HG03565 (cell line): ENCODE measurements around the gene ANKRD42.

Experiments
- ATAC-seq: cut with Tn5 transposase; IDR thresholded peaks from one replicate; pipeline ENCODE4 v1.9.1; 2021; ENCODE audit warnings: mild to moderate bottlenecking, moderate library complexity; ENCODE audit not compliant: unreplicated experiment

ANKRD42 gene

GRCh38 chr11:83193315-83194280 lies at the start of gene ANKRD42:
Gene ANKRD42, plus strand, starts transcription at chr11:83193712. Its CDS starts 959 bp downstream, at chr11:83194671.
- peak; percentile 89 for ATAC-seq

DNA sequence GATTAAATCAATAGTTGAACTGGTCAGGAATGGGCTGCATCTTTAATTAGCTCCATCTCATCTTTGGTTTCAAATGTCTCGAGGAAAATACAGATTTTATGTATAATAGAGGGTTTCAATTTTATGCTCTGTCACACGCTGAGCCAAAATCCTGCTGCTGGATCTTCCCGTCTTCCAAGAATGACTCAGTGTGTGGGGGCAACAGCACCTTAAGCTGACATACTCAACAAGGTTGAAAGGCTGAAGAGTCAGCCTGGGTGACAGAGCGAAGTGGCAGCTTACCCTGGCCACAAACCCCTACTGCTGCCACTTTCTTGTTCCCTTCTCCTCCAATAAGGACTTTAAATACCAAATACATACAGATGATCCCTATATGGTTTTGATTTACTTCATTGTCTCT lies 45.6 kb upstream of the ANKRD42 start:
- ATAC-seq: no peak

DNA sequence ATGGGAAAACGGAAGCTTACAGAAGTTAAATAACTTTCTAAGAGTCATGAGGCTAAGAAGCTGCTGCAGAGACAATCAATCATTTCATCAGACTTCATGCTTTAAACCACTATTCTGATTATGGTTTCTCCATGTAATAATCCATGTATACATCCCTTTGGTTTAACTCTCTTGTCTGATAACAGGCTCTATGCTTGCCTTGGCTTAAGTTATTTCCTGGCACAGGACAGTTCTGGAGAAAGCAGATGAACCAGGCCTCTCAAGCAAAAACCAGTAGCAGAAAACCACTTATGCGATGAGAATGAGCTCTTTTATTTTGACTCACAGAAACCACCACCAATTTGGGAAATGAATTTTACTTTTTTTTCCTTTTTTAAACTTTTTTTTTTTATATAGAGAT lies 43.1 kb upstream of the ANKRD42 start:
- no peak for ATAC-seq

- ATAC-seq: no peak
Measured at GRCh38 chr11:83151274-83151977, 42.1 kb upstream of the ANKRD42 start.

GRCh38 chr11:83152264-83152663 lies 41.2 kb upstream of the ANKRD42 start:
- no peak for ATAC-seq

DNA sequence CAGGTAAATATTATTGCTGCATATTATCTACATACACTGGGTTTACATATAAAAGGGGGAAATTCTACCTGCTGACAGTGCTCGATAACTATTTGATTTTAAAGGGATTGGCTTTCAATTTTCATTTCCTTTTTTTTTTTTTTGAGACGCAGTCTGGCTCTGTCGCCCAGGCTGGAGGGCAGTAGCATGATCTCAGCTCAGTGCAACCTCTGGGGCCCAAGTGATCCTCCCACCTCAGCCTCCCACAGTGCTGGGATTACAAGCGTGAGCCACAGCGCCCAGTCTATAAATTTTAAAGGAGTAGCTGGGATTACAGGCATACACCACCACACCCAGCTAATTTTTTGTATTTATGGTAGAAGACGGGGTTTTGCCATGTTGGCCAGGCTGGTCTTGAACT lies 39.7 kb upstream of the ANKRD42 start:
- no peak for ATAC-seq

- peak; percentile 95 for ATAC-seq
Measured at GRCh38 chr11:83156144-83156995, 37.1 kb upstream of the ANKRD42 start.

- no peak for ATAC-seq
Measured at GRCh38 chr11:83156996-83157593, 36.4 kb upstream of the ANKRD42 start, which contains the start of gene PCF11. Gene PCF11, plus strand, starts transcription at chr11:83157131. Its CDS starts 309 bp downstream, at chr11:83157440.

DNA sequence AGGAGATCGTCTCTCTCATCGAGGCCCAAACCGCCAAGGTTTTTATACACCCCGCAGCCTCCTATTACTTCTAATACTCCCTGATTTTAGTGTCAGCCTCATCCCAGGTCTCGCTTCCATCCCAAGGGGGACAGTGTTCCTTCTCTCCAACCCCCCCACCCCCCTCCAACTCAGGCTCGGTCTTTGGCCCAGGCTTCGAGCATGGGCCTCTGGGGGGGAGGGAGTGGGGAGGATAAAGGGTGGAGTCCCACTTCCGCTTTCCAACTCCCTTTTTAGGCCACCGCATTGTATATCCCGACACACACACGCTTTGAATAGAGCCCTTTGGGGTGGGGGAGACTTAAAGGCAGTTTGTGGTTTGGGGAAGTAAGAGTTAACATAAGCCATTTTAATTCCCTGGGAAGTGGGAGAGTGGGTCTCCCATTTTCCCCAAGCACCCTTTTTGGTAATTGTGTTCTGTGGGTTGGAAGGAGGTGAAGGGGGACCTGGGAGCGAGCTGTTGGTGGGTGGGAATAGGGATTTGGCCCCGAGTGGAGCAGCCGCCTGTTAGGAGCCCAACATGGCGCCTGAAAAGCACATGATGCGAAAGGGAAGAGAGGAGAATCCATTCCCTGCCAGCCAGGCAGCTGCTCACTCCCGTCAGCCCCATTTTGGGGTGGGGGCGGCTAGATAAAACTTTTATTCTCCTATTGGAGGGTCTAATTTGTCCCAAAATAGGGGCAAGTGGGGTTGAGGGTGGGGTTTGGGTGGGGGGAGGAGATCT lies 35.7 kb upstream of the ANKRD42 start:
- ATAC-seq: no peak

DNA sequence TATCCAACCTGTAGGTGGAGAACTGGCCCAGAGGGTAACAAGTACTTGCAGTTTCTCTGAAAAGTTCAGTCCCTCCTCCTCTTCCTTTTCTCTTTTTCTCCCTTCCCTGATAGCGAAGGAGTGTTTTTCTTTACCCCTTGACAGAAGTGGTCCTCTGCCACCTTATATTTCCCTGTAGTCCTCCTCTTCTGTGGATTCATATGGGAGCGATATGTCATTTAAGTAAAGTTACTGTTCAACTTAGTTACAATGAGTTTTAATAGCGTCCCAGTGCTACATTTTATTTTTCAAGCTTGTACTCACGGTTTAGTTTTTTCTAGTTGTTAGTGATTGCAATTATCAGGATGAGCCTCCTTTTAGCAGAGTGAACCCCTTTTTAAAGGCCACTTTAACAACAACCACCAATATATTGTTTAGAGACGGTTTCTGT lies 35.1 kb upstream of the ANKRD42 start:
- no peak for ATAC-seq

GRCh38 chr11:83158965-83159901 lies 34.3 kb upstream of the ANKRD42 start:
- no peak for ATAC-seq

- ATAC-seq: no peak
Measured at GRCh38 chr11:83159902-83160865, 33.3 kb upstream of the ANKRD42 start.

DNA sequence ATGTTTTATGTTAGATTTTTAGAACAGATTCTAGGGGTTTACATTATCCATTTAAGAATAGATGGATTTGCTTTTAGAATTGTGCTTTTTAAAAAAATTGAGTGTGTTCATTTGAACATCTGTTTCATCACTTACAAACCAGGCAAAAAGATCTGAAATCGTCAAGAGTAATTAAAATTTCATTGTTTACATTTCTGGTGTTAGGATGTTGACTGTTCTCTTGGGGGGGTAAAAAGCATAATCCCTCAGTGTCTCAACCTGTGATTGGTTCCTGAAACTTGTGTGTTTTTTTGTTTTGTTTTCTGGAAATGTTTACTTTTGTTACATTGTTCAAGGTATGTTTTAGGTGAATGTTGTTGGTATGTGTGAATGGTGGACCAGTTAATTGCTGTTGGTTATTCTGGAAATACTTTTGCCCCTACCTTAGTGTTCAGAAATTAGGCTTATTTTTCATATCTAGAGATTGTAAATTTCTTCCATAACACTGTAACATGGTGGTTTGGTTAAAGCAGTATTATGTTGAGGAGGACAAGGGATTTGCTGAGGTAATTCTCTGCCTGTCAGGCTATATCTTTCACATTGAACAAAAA lies 31.8 kb upstream of the ANKRD42 start:
- ATAC-seq: no peak

DNA sequence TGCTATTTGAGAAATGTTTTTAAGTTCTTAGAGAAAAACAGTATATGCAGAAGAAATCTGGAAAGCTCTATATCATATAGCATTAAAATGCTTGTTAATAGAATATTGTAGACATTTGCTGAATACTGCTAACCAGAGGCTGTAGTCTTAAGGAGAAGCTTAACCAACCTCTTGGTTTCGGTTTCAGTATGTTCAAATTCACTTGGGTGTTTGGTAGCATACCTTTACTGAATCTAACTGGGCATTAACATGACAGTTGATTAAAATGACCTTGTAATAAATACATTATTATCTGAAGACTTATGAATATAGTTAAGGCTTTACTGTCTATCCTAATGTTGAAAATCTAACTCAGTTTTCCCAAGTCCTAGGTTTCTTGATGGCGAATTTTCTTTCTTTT lies 31.1 kb upstream of the ANKRD42 start:
- peak; percentile 55 for ATAC-seq

DNA sequence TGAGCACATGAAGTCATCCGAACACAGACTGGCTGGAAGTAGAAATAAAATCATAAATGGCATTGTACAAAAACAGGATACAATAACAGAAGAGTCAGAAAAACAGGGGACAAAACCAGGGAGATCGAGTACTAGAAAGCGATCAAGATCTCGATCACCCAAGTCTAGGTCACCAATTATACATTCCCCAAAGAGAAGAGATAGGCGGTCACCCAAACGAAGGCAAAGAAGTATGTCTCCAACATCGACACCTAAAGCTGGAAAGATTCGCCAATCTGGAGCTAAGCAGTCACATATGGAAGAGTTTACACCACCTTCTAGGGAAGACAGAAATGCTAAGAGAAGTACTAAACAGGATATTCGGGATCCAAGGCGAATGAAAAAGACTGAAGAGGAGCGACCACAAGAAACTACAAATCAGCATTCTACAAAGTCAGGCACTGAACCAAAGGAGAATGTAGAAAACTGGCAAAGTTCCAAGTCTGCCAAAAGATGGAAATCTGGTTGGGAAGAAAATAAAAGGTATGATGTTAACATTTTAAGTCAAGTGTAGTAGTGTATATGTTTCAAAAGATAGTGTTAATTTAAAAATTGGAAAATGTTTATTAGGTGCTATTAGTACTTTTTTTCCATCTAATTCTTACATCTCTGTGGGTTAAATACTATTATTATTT lies 27.2 kb upstream of the ANKRD42 start:
- no peak for ATAC-seq

- no peak for ATAC-seq
Measured at GRCh38 chr11:83168756-83169155, 24.8 kb upstream of the ANKRD42 start.

- no peak for ATAC-seq
Measured at GRCh38 chr11:83170865-83171264, 22.6 kb upstream of the ANKRD42 start.
